HS-27A (cell line): ENCODE data around the gene IBA57.

Experiments used
- DNase-seq: peaks from one replicate; pipeline ENCODE4 v3.0.0-alpha.2; 2012; ENCODE audit warnings: low read depth, missing footprints

The IBA57 gene

GRCh38 chr1:228156941-228157728, 8.5 kb upstream of the IBA57 start:
- no peak for DNase-seq

GRCh38 chr1:228157729-228158126, 7.9 kb upstream of the IBA57 start:
- DNase-seq: no peak

GRCh38 chr1:228158151-228159007, 7.2 kb upstream of the IBA57 start:
- no peak for DNase-seq

GRCh38 chr1:228159008-228159665, 6.5 kb upstream of the IBA57 start:
- no peak for DNase-seq

GRCh38 chr1:228160201-228160761, 5.3 kb upstream of the IBA57 start:
- DNase-seq: no peak

- DNase-seq: no peak
Measured at GRCh38 chr1:228161362-228161761, 4.2 kb upstream of the IBA57 start.

GRCh38 chr1:228161866-228162265, 3.7 kb upstream of the IBA57 start:
- no peak for DNase-seq

- no peak for DNase-seq
Measured at GRCh38 chr1:228162286-228163006, 3.2 kb upstream of the IBA57 start.

- DNase-seq: no peak
Measured at GRCh38 chr1:228163007-228163753, 2.4 kb upstream of the IBA57 start.

GRCh38 chr1:228163776-228164519, 1.7 kb upstream of the IBA57 start:
- DNase-seq: no peak

- DNase-seq: no peak
Measured at GRCh38 chr1:228164561-228165371, 838 bp upstream of the IBA57 start.

- DNase-seq: peak; percentile 8
Measured at GRCh38 chr1:228166170-228166936, 749 bp downstream of the IBA57 start.

GRCh38 chr1:228168563-228169270, 3.1 kb downstream of the IBA57 start:
- DNase-seq: no peak

GRCh38 chr1:228169345-228169744, 3.7 kb downstream of the IBA57 start:
- no peak for DNase-seq

- no peak for DNase-seq
Measured at GRCh38 chr1:228170666-228171065, 5.1 kb downstream of the IBA57 start.

GRCh38 chr1:228171221-228171891, 5.8 kb downstream of the IBA57 start:
- DNase-seq: no peak
